ENCODE measurements around the gene AIP.

AIP gene

GRCh38 chr11:67532889-67533288 lies 50.1 kb downstream of the AIP start:
- Histone ChIP-seq H4K20me1 (ENCODE audit: insufficient read depth, low read length) (no peaks in the 10 kb centered on the region), H3K4me1 (ENCODE audit: insufficient read depth, low read length) (no peaks in the 10 kb centered on the region), H3K9ac (ENCODE audit: low read depth, low read length) (no peak overlapping the region), H3K79me2 (ENCODE audit: insufficient read depth, low read length) (no peaks in the 10 kb centered on the region), H3K4me2 (ENCODE audit: insufficient read depth, low read length) (no peak overlapping the region), H3K27me3 (ENCODE audit: insufficient read depth, low read length, poor library complexity) (no peaks in the 10 kb centered on the region), H2AFZ (ENCODE audit: low read depth, low read length) (no peak overlapping the region), H3K9me3 (ENCODE audit: insufficient read depth, low read length, severe bottlenecking) (peaks cover 23% of the 10 kb centered on the region), H3K36me3 (ENCODE audit: insufficient read depth, low read length) (no peaks in the 10 kb centered on the region), H3K4me3 (ENCODE audit: low read depth in 1 of 2, low read length in 2 of 2) (no peak overlapping the region), H3K27ac (ENCODE audit: low read length) (no peak overlapping the region)
- no peak for ATAC-seq (ENCODE audit: insufficient read depth, low read depth)
- no peak for DNase-seq
- TF ChIP-seq EZH2 (IDR thresholded peaks at IDR 0.05; ENCODE audit: borderline replicate concordance, low read depth, low read length, severe bottlenecking): no peak
- TF ChIP-seq CTCF (IDR thresholded peaks at IDR 0.05; ENCODE audit: borderline replicate concordance, extremely low read depth, low read length, poor library complexity, severe bottlenecking): no peak

- ATAC-seq (ENCODE audit: insufficient read depth, low read depth) (no peak), DNase-seq (no peak)
- no peak overlapping the region for H3K4me2 ChIP-seq (ENCODE audit: insufficient read depth, low read length)
- no peaks in the 10 kb centered on the region for H3K4me1 ChIP-seq (ENCODE audit: insufficient read depth, low read length)
- H3K4me3 ChIP-seq (ENCODE audit: low read depth in 1 of 2, low read length in 2 of 2): no peak overlapping the region
- no peak overlapping the region for H3K27ac ChIP-seq (ENCODE audit: low read length)
- no peaks in the 10 kb centered on the region for H4K20me1 ChIP-seq (ENCODE audit: insufficient read depth, low read length)
- no peaks in the 10 kb centered on the region for H3K36me3 ChIP-seq (ENCODE audit: insufficient read depth, low read length)
- no peak overlapping the region for H2AFZ ChIP-seq (ENCODE audit: low read depth, low read length)
- no peak overlapping the region for H3K9ac ChIP-seq (ENCODE audit: low read depth, low read length)
- H3K27me3 ChIP-seq (ENCODE audit: insufficient read depth, low read length, poor library complexity): no peaks in the 10 kb centered on the region
- TF ChIP-seq CTCF (IDR thresholded peaks at IDR 0.05; ENCODE audit: borderline replicate concordance, extremely low read depth, low read length, poor library complexity, severe bottlenecking) (no peak), EZH2 (IDR thresholded peaks at IDR 0.05; ENCODE audit: borderline replicate concordance, low read depth, low read length, severe bottlenecking) (no peak)
- peaks cover 23% of the 10 kb centered on the region for H3K9me3 ChIP-seq (ENCODE audit: insufficient read depth, low read length, severe bottlenecking)
- no peaks in the 10 kb centered on the region for H3K79me2 ChIP-seq (ENCODE audit: insufficient read depth, low read length)
These were observed 51.3 kb downstream of the AIP start for GRCh38 chr11:67534070-67534679.

DNA sequence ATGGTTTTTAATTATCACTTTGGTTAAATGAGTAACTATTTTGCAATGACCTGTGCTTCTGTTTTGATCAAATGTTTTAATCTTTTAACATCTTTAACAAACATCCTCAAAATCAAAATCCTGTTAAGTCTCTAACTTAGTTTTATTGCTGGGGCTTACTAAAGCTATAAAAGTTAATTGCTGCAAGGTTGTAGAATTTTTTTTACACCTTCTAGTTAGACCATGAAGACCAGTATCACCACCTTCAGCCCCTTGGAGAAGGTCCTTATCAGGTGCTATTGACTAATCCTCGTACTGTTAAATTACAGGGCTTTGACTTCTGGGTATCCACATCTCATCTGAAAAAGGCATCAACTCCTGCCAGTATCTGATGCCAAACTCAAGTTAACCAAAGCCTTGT lies 52.7 kb downstream of the AIP start:
- Histone ChIP-seq H3K27me3 (ENCODE audit: insufficient read depth, low read length, poor library complexity) (no peaks in the 10 kb centered on the region), H3K79me2 (ENCODE audit: insufficient read depth, low read length) (no peaks in the 10 kb centered on the region), H3K4me3 (ENCODE audit: low read depth in 1 of 2, low read length in 2 of 2) (no peak overlapping the region), H3K4me2 (ENCODE audit: insufficient read depth, low read length) (no peak overlapping the region), H2AFZ (ENCODE audit: low read depth, low read length) (no peak overlapping the region), H3K27ac (ENCODE audit: low read length) (no peak overlapping the region), H3K9me3 (ENCODE audit: insufficient read depth, low read length, severe bottlenecking) (peaks cover 23% of the 10 kb centered on the region), H3K36me3 (ENCODE audit: insufficient read depth, low read length) (no peaks in the 10 kb centered on the region), H4K20me1 (ENCODE audit: insufficient read depth, low read length) (no peaks in the 10 kb centered on the region), H3K9ac (ENCODE audit: low read depth, low read length) (no peak overlapping the region), H3K4me1 (ENCODE audit: insufficient read depth, low read length) (no peaks in the 10 kb centered on the region)
- ATAC-seq (ENCODE audit: insufficient read depth, low read depth) (no peak), DNase-seq (no peak)
- TF ChIP-seq EZH2 (IDR thresholded peaks at IDR 0.05; ENCODE audit: borderline replicate concordance, low read depth, low read length, severe bottlenecking) (no peak), CTCF (IDR thresholded peaks at IDR 0.05; ENCODE audit: borderline replicate concordance, extremely low read depth, low read length, poor library complexity, severe bottlenecking) (no peak)

Data from DND-41 (cell line).